ENCODE data around the gene DOC2B. TPM values are rescaled to one million over a fixed set of nuclear protein-coding genes. Genes with fewer than 3 reads are reported as not detected.

DOC2B gene
- total RNA-seq (2021) (0.17 and 0.39 TPM in 2 replicates), Bru-seq, nascent RNA (percentile 9 among the genes with signal in this experiment), BruChase-seq, experiment 1, labeled RNA remaining after a 2-hour chase (percentile 15 among the genes with signal in this experiment), BruChase-seq, experiment 2, labeled RNA remaining after a 6-hour chase (percentile 16 among the genes with signal in this experiment)
- long read RNA-seq: 0 reads

GRCh38 chr17:181245-182049, at the start of gene DOC2B:
Gene DOC2B, minus strand, starts transcription at chr17:181650. Its CDS starts 171 bp downstream, at chr17:181479.
- intact Hi-C loops (cut with micrococcal nuclease; ENCODE audit: unreplicated experiment): no loop called here
- ChIA-PET POLR2A (ENCODE audit: low non-redundant PET) (no interaction called here), CTCF (no interaction called here)
- DNase-seq (ENCODE audit: low spot score): peak; percentile 22
- H3K27me3 ChIP-seq (replicated peaks; ENCODE audit: insufficient read depth, low read depth, low read length, poor library complexity): peaks cover 34% of the 10 kb centered on the region
- BruUV-seq (replicated peaks): no TSS peak
- no peak within 1 kb of the TSS for H3K27ac ChIP-seq (ENCODE audit: low read depth, low read length, poor library complexity, severe bottlenecking)
- no peaks in the 10 kb centered on the region for H3K9me3 ChIP-seq (ENCODE audit: low read depth, low read length, poor library complexity, severe bottlenecking)
- H3K4me3 ChIP-seq (ENCODE audit: low read depth, low read length, poor library complexity, severe bottlenecking): peak within 1 kb of the TSS; percentile 46
- H3K4me1 ChIP-seq (ENCODE audit: insufficient read depth, low read length, poor library complexity, severe bottlenecking): no peaks in the 10 kb centered on the region
- H3K36me3 ChIP-seq (ENCODE audit: insufficient read depth, low read length, poor library complexity, severe bottlenecking): no peaks in the 10 kb centered on the region
- TF ChIP-seq, protein P1, sequence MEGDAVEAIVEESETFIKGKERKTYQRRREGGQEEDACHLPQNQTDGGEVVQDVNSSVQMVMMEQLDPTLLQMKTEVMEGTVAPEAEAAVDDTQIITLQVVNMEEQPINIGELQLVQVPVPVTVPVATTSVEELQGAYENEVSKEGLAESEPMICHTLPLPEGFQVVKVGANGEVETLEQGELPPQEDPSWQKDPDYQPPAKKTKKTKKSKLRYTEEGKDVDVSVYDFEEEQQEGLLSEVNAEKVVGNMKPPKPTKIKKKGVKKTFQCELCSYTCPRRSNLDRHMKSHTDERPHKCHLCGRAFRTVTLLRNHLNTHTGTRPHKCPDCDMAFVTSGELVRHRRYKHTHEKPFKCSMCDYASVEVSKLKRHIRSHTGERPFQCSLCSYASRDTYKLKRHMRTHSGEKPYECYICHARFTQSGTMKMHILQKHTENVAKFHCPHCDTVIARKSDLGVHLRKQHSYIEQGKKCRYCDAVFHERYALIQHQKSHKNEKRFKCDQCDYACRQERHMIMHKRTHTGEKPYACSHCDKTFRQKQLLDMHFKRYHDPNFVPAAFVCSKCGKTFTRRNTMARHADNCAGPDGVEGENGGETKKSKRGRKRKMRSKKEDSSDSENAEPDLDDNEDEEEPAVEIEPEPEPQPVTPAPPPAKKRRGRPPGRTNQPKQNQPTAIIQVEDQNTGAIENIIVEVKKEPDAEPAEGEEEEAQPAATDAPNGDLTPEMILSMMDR (conservative IDR thresholded peaks at IDR 0.05; ENCODE audit: low read depth, low read length): no peak
- no peak for TF ChIP-seq EZH2 (IDR thresholded peaks at IDR 0.05; ENCODE audit: borderline replicate concordance, low read depth, low read length, poor library complexity, severe bottlenecking)

GRCh38 chr17:230395-230770, 48.9 kb upstream of the DOC2B start:
- H3K4me1 ChIP-seq (ENCODE audit: insufficient read depth, low read length, poor library complexity, severe bottlenecking): peaks cover 3% of the 10 kb centered on the region
- H3K27ac ChIP-seq (ENCODE audit: low read depth, low read length, poor library complexity, severe bottlenecking): no peak overlapping the region
- BruUV-seq (replicated peaks): no TSS peak
- no peaks in the 10 kb centered on the region for H3K27me3 ChIP-seq (replicated peaks; ENCODE audit: insufficient read depth, low read depth, low read length, poor library complexity)
- TF ChIP-seq EZH2 (IDR thresholded peaks at IDR 0.05; ENCODE audit: borderline replicate concordance, low read depth, low read length, poor library complexity, severe bottlenecking): no peak
- TF ChIP-seq, protein P1 (conservative IDR thresholded peaks at IDR 0.05; ENCODE audit: low read depth, low read length): no peak
- ChIA-PET POLR2A (ENCODE audit: low non-redundant PET) (no interaction called here), CTCF (no interaction called here)
- no peaks in the 10 kb centered on the region for H3K36me3 ChIP-seq (ENCODE audit: insufficient read depth, low read length, poor library complexity, severe bottlenecking)
- intact Hi-C loops (cut with micrococcal nuclease; ENCODE audit: unreplicated experiment): no loop called here
- DNase-seq (ENCODE audit: low spot score): no peak
- H3K9me3 ChIP-seq (ENCODE audit: low read depth, low read length, poor library complexity, severe bottlenecking): no peaks in the 10 kb centered on the region
- no peak overlapping the region for H3K4me3 ChIP-seq (ENCODE audit: low read depth, low read length, poor library complexity, severe bottlenecking)

DNA sequence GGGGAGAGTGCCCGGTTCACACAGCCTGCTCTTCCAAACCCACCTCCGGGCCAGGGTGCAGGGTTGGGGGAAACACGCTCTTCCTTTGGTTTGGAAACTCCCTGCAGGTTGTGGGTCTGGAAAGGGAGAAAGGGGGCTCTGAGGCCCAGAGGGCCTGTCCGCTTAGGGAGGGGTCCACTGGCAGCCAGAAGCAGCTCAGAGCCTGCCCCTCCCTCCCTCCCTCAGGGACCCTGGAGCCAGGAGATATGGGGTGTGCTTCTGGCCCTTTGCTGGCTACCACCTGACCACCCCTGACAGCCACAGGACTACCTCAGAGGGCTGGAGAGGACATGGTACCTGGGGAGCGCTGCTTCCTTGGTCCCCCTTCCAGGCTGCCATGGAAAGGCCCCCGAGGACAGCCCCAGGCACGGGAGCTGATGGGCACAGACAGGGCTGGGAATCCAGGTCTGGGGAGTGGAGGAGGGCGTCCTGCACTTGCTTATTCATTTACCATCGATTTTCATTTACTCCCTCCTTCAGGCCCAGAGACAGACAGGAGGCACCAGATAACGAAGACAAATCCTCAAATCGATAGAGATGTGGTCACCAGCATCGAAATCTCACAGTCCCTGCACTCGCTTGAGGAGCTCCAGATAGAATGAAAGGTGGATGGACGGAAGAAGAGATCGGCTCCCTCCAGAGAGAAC, 48.4 kb upstream of the DOC2B start:
- POLR2A ChIA-PET (ENCODE audit: low non-redundant PET): no interaction called here
- intact Hi-C loops (cut with micrococcal nuclease; ENCODE audit: unreplicated experiment): no loop called here
- no peak overlapping the region for H3K4me3 ChIP-seq (ENCODE audit: low read depth, low read length, poor library complexity, severe bottlenecking)
- TF ChIP-seq, protein P1 (conservative IDR thresholded peaks at IDR 0.05; ENCODE audit: low read depth, low read length): no peak
- TF ChIP-seq EZH2 (IDR thresholded peaks at IDR 0.05; ENCODE audit: borderline replicate concordance, low read depth, low read length, poor library complexity, severe bottlenecking): no peak
- no peak for DNase-seq (ENCODE audit: low spot score)
- no peaks in the 10 kb centered on the region for H3K27me3 ChIP-seq (replicated peaks; ENCODE audit: insufficient read depth, low read depth, low read length, poor library complexity)
- H3K9me3 ChIP-seq (ENCODE audit: low read depth, low read length, poor library complexity, severe bottlenecking): no peaks in the 10 kb centered on the region
- CTCF ChIA-PET: no interaction called here
- no peaks in the 10 kb centered on the region for H3K36me3 ChIP-seq (ENCODE audit: insufficient read depth, low read length, poor library complexity, severe bottlenecking)
- no TSS peak for BruUV-seq (replicated peaks)
- peaks cover under 1% of the 10 kb centered on the region for H3K4me1 ChIP-seq (ENCODE audit: insufficient read depth, low read length, poor library complexity, severe bottlenecking)
- no peak overlapping the region for H3K27ac ChIP-seq (ENCODE audit: low read depth, low read length, poor library complexity, severe bottlenecking)
